ENCODE measurements around the gene GALNT17. TPM values are rescaled to one million over a fixed set of nuclear protein-coding genes. Genes with fewer than 3 reads are reported as not detected.

Gene GALNT17
- total RNA-seq, 1 experiment from 2014 or later = not detected

- peaks cover 3% of the 10 kb centered on the region; the same call in 1 of the 2 replicates for H3K27me3 ChIP-seq (ENCODE audit: insufficient read depth, low read depth)
- H3K4me3 ChIP-seq = no peak overlapping the region
- no peaks in the 10 kb centered on the region for H4K20me1 ChIP-seq (ENCODE audit: insufficient read depth)
- DNase-seq = no peak
- BruUV-seq (replicated peaks) = no TSS peak
- H3K9me3 ChIP-seq (ENCODE audit: insufficient read depth, low read depth) = no peaks in the 10 kb centered on the region
- no peak overlapping the region for H3K4me2 ChIP-seq
- H3K9me2 ChIP-seq (ENCODE audit: insufficient read depth) = no peaks in the 10 kb centered on the region
- no peaks in the 10 kb centered on the region for H3K4me1 ChIP-seq (replicated peaks; ENCODE audit: insufficient read depth)
- intact Hi-C loops (cut with micrococcal nuclease; ENCODE audit: unreplicated experiment) = no loop called here
- no peak overlapping the region for H3K27ac ChIP-seq
- no peaks in the 10 kb centered on the region for H3K36me3 ChIP-seq (ENCODE audit: low read depth)
- no peak overlapping the region for H2AFZ ChIP-seq
- CTCF ChIA-PET = no interaction called here
- TF ChIP-seq, protein P1, sequence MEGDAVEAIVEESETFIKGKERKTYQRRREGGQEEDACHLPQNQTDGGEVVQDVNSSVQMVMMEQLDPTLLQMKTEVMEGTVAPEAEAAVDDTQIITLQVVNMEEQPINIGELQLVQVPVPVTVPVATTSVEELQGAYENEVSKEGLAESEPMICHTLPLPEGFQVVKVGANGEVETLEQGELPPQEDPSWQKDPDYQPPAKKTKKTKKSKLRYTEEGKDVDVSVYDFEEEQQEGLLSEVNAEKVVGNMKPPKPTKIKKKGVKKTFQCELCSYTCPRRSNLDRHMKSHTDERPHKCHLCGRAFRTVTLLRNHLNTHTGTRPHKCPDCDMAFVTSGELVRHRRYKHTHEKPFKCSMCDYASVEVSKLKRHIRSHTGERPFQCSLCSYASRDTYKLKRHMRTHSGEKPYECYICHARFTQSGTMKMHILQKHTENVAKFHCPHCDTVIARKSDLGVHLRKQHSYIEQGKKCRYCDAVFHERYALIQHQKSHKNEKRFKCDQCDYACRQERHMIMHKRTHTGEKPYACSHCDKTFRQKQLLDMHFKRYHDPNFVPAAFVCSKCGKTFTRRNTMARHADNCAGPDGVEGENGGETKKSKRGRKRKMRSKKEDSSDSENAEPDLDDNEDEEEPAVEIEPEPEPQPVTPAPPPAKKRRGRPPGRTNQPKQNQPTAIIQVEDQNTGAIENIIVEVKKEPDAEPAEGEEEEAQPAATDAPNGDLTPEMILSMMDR (conservative IDR thresholded peaks at IDR 0.05) = no peak
- TF ChIP-seq EZH2 (IDR thresholded peaks at IDR 0.05; ENCODE audit: low read depth) = no peak
- no peaks in the 10 kb centered on the region for H3F3A ChIP-seq (ENCODE audit: insufficient read depth, low read depth)
- no peaks in the 10 kb centered on the region for H3K79me2 ChIP-seq (ENCODE audit: low read depth)
- POLR2A ChIA-PET (ENCODE audit: unreplicated experiment) = no interaction called here
Observed at GRCh38 chr7:71278257-71278656, 146.3 kb downstream of the GALNT17 start.

DNA sequence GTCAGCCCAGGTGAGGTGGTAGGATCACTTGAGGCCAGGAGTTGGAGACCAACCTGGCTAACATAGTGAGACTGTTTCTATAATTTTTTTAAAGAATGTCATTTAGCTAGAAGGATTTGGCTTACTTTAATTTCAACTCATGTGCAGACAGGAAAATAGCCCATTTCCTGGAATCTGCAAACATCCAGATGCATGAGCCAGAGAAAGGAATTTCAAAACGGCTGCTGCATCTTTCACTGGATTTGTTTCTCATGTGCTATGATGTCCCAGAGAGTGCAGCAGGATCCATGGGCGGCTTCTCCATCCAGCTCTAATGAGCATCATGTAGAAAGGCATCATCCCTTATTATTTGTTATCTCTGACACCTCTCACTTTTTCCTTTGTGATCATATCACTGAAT, 149.3 kb downstream of the GALNT17 start:
- ChIA-PET POLR2A (ENCODE audit: unreplicated experiment) (no interaction called here), CTCF (no interaction called here)
- intact Hi-C loops (cut with micrococcal nuclease; ENCODE audit: unreplicated experiment) = no loop called here

DNA sequence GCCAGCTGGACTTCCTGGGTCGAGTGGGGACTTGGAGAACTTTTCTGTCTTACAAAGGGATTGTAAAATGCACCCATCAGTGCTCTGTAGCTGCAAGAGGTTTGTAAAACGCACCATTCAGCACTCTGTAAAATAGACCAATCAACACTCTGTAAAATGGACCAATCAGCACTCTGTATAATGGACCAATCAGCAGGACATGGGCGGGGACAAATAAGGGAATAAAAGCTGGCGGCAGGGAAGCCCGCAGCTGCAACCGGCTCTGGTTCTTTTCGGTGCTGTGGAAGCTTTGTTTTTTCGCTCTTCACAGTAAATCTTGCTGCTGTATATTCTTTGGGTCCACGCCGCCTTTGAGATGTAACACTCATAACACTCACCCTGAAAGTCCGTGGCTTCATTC, 151.9 kb downstream of the GALNT17 start:
- ChIA-PET CTCF (no interaction called here), POLR2A (ENCODE audit: unreplicated experiment) (no interaction called here)
- H3K9me2 ChIP-seq (ENCODE audit: insufficient read depth) = no peaks in the 10 kb centered on the region
- no peaks in the 10 kb centered on the region for H3K79me2 ChIP-seq (ENCODE audit: low read depth)
- H3K9me3 ChIP-seq (ENCODE audit: insufficient read depth, low read depth) = no peaks in the 10 kb centered on the region
- TF ChIP-seq, protein P1 (conservative IDR thresholded peaks at IDR 0.05) = no peak
- TF ChIP-seq EZH2 (IDR thresholded peaks at IDR 0.05; ENCODE audit: low read depth) = no peak
- H3K4me2 ChIP-seq = no peak overlapping the region
- no peaks in the 10 kb centered on the region for H4K20me1 ChIP-seq (ENCODE audit: insufficient read depth)
- H2AFZ ChIP-seq = no peak overlapping the region
- no peaks in the 10 kb centered on the region for H3K36me3 ChIP-seq (ENCODE audit: low read depth)
- H3F3A ChIP-seq (ENCODE audit: insufficient read depth, low read depth) = no peaks in the 10 kb centered on the region
- no peak overlapping the region for H3K27ac ChIP-seq
- DNase-seq = no peak
- no peak overlapping the region for H3K4me3 ChIP-seq
- no TSS peak for BruUV-seq (replicated peaks)
- intact Hi-C loops (cut with micrococcal nuclease; ENCODE audit: unreplicated experiment) = no loop called here
- no peaks in the 10 kb centered on the region for H3K4me1 ChIP-seq (replicated peaks; ENCODE audit: insufficient read depth)
- H3K27me3 ChIP-seq (ENCODE audit: insufficient read depth, low read depth) = peaks cover 21% of the 10 kb centered on the region

More for the DNA sequence above, 149.3 kb downstream of the GALNT17 start:
- Histone ChIP-seq H3K4me1 (replicated peaks; ENCODE audit: insufficient read depth) (no peaks in the 10 kb centered on the region), H3F3A (ENCODE audit: insufficient read depth, low read depth) (no peaks in the 10 kb centered on the region), H3K36me3 (ENCODE audit: low read depth) (no peaks in the 10 kb centered on the region), H3K4me3 (no peak overlapping the region), H3K27ac (no peak overlapping the region), H3K9me2 (ENCODE audit: insufficient read depth) (no peaks in the 10 kb centered on the region), H3K4me2 (no peak overlapping the region), H3K79me2 (ENCODE audit: low read depth) (no peaks in the 10 kb centered on the region), H2AFZ (no peak overlapping the region), H4K20me1 (ENCODE audit: insufficient read depth) (no peaks in the 10 kb centered on the region), H3K27me3 (ENCODE audit: insufficient read depth, low read depth) (peaks cover 8% of the 10 kb centered on the region; the same call in 1 of the 2 replicates), H3K9me3 (ENCODE audit: insufficient read depth, low read depth) (no peaks in the 10 kb centered on the region)
- TF ChIP-seq, protein P1 (conservative IDR thresholded peaks at IDR 0.05) = no peak
- TF ChIP-seq EZH2 (IDR thresholded peaks at IDR 0.05; ENCODE audit: low read depth) = no peak
- DNase-seq = no peak
- BruUV-seq (replicated peaks) = no TSS peak
